Measurements from ENCODE around the gene LTBP2. TPM values are rescaled to one million over a fixed set of nuclear protein-coding genes. Genes with fewer than 3 reads are reported as not detected.

The LTBP2 gene
- total and polyA plus RNA-seq, 2 of the 13 experiments (the other 11 are each of a cell fraction or from before 2014, with no cell fraction given), result 0.20 to 0.41 TPM

DNA sequence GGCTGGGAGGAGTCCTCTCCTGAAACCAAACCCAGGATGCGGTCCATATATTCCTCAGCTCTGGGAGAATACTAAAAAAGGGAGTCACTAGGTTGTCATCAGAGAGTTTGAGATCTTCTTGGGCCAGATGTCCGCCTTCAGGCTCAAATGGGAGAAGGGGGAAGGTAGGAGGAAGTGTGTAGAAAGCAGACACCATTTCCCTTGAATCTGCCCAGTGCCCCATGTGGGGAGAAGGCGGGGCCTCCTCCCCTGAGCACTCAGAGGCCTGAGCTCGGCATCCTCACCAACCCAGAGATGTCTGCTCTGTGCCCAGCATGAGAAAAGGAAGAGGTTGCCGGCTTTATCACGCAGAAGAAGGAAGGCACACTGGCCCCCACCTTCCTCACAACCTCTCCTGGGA, 37.3 kb downstream of the LTBP2 start (continued):
- no peak for TF ChIP-seq ZNF296 (CRISPR knock-in tag; conservative IDR thresholded peaks at IDR 0.05)

DNA sequence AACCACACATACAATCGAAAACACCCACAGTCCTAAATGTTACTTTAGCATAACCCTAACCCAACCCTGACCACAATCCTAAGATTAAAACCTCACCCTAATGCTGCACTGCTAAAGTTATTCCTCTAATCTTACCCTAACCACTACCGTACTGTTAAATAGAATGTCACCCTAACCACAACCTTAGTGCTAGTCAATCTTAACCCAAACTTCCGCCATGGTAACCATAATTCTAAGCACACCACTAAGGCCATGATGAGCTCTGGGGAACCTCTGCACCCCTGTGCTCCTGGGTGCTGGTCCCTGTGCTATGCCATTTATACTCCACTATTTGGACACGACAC, 38.0 kb downstream of the LTBP2 start:
- BruUV-seq (replicated peaks), result no TSS peak
- TF ChIP-seq SIX4 (CRISPR knock-in tag; IDR thresholded peaks at IDR 0.05) (no peak), SRSF9 (IDR thresholded peaks at IDR 0.05; ENCODE audit: borderline replicate concordance, insufficient read depth, low read depth, low read length, poor library complexity, severe bottlenecking) (no peak), MZF1 (CRISPR knock-in tag; IDR thresholded peaks at IDR 0.05; ENCODE audit: borderline replicate concordance) (no peak)

DNA sequence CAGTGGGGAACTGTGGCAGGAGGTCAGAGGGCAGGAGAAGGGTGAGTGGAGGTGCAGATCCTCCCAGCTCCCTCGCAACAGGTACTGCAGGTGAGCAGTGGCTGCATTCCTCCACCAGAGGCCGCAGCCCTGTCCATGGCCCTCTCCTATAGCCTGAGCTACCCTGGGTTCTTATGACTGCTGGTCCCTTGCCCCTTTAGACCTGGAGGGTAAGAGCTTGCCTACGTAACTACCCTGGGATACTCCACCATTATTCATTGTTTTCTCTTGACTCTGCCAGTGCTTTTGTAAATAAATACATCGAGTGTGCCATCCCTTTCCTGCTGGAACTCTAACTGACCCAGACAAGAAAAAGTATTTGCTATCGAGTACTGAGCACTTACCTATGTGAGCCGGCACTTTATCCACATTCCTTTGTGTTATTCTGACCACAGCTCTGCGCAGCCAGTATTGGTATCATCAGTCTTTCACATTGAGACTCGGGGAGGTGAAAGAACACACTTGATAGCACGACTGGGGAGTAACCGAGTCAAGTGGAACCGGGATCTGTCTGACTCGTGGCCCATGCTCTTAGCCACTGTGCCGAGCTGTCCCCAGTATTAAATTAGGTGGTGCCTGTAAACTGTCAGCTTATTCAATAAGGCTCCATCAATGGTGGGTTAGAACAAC, 38.5 kb downstream of the LTBP2 start:
- POLR2A ChIA-PET, result no interaction called here
- intact Hi-C loops (cut with micrococcal nuclease; ENCODE audit: unreplicated experiment) (no loop called here), in situ Hi-C loops (cut with HindIII; ENCODE audit: extremely low pct_ligation_motif_present, low pct_unique_long_range_greater_than_20kb) (no loop called here)
- H4K20me1 ChIP-seq (ENCODE audit: insufficient read depth, low read length), result no peaks in the 10 kb centered on the region
- H2AFZ ChIP-seq (ENCODE audit: low read length), result no peak overlapping the region
- H3K4me3 ChIP-seq (replicated peaks in 1 of 3; ENCODE audit: insufficient read depth in 1 of 3, low read depth in 2 of 3, low read length in 3 of 3), result no peak overlapping the region
- peaks cover 31% of the 10 kb centered on the region for H3K4me1 ChIP-seq (ENCODE audit: insufficient read depth, low read length)
- WGBS (ENCODE audit: low lambda C conversion rate), result 49% methylated on average over 11 of the region's 13 CpGs
- DNase-seq (ENCODE audit: low spot score) (no peak), ATAC-seq (peak; percentile 61), FAIRE-seq (no peak)
- H3K4me2 ChIP-seq (ENCODE audit: low read depth, low read length), result no peak overlapping the region
- H3K79me2 ChIP-seq (ENCODE audit: insufficient read depth, low read length), result no peaks in the 10 kb centered on the region
- H3K9ac ChIP-seq (ENCODE audit: insufficient read depth, low read depth, low read length), result no peak overlapping the region
- BruUV-seq (replicated peaks), result no TSS peak
- H3K9me3 ChIP-seq (ENCODE audit: low read length), result no peaks in the 10 kb centered on the region
- no peaks in the 10 kb centered on the region for H3K36me3 ChIP-seq (replicated peaks in 1 of 2; ENCODE audit: control insufficient read depth in 1 of 2, insufficient read depth in 2 of 2, low read length in 2 of 2)
- H3K27me3 ChIP-seq (ENCODE audit: control insufficient read depth in 1 of 2, insufficient read depth in 2 of 2, low read length in 2 of 2), result peaks cover 0 to 12% of the 10 kb centered on the region in 2 experiments; a peak in 2 of 5 replicates
- H3K27ac ChIP-seq (ENCODE audit: extremely low read length, insufficient read depth, low read length), result no peak overlapping the region
- CTCF ChIA-PET (ENCODE audit: low intra/inter-chr PET ratio, low total read pairs), result no interaction called here
- TF ChIP-seq TBP (CRISPR knock-in tag; IDR thresholded peaks at IDR 0.05), result no peak
- no peak for TF ChIP-seq ZNF562 (CRISPR knock-in tag; IDR thresholded peaks at IDR 0.05; ENCODE audit: borderline replicate concordance)
- no peak for TF ChIP-seq MEIS1 (CRISPR knock-in tag; IDR thresholded peaks at IDR 0.05; ENCODE audit: borderline replicate concordance)
- no peak for TF ChIP-seq XBP1 (CRISPR knock-in tag; IDR thresholded peaks at IDR 0.05)
- no peak for TF ChIP-seq ZNF564 (CRISPR knock-in tag; IDR thresholded peaks at IDR 0.05)
- TF ChIP-seq RFX3 (CRISPR knock-in tag; IDR thresholded peaks at IDR 0.05), result no peak

More for the DNA sequence above, 38.0 kb downstream of the LTBP2 start:
- no peaks in the 10 kb centered on the region for H3K79me2 ChIP-seq (ENCODE audit: insufficient read depth, low read length)
- H3K36me3 ChIP-seq (replicated peaks in 1 of 2; ENCODE audit: control insufficient read depth in 1 of 2, insufficient read depth in 2 of 2, low read length in 2 of 2), result no peaks in the 10 kb centered on the region
- whole genome bisulfite sequencing (ENCODE audit: low lambda C conversion rate), result 61% methylated on average over 4 of the region's 4 CpGs
- no peak overlapping the region for H3K27ac ChIP-seq (ENCODE audit: extremely low read length, insufficient read depth, low read length)
- no peak overlapping the region for H3K4me3 ChIP-seq (replicated peaks in 1 of 3; ENCODE audit: insufficient read depth in 1 of 3, low read depth in 2 of 3, low read length in 3 of 3)
- in situ Hi-C loops (cut with HindIII; ENCODE audit: extremely low pct_ligation_motif_present, low pct_unique_long_range_greater_than_20kb) (no loop called here), intact Hi-C loops (cut with micrococcal nuclease; ENCODE audit: unreplicated experiment) (no loop called here)
- H2AFZ ChIP-seq (ENCODE audit: low read length), result no peak overlapping the region
- H3K4me1 ChIP-seq (ENCODE audit: insufficient read depth, low read length), result peaks cover 31% of the 10 kb centered on the region
- no peak overlapping the region for H3K4me2 ChIP-seq (ENCODE audit: low read depth, low read length)
- CTCF ChIA-PET (ENCODE audit: low intra/inter-chr PET ratio, low total read pairs), result no interaction called here
- H3K9ac ChIP-seq (ENCODE audit: insufficient read depth, low read depth, low read length), result no peak overlapping the region
- POLR2A ChIA-PET, result no interaction called here
- peaks cover 0 to 9% of the 10 kb centered on the region in 2 experiments; a peak in 2 of 5 replicates for H3K27me3 ChIP-seq (ENCODE audit: control insufficient read depth in 1 of 2, insufficient read depth in 2 of 2, low read length in 2 of 2)
- H3K9me3 ChIP-seq (ENCODE audit: low read length), result no peaks in the 10 kb centered on the region
- DNase-seq (ENCODE audit: low spot score) (no peak), FAIRE-seq (no peak), ATAC-seq (no peak)
- no peaks in the 10 kb centered on the region for H4K20me1 ChIP-seq (ENCODE audit: insufficient read depth, low read length)

Measured in HepG2 (cell line).